Measurements from ENCODE around the gene ZNF211. TPM values are rescaled to one million over a fixed set of nuclear protein-coding genes. Genes with fewer than 3 reads are reported as not detected.

Gene ZNF211
- total and polyA plus RNA-seq, 2 experiments from 2014 or later = 11.9 to 17.2 TPM

DNA sequence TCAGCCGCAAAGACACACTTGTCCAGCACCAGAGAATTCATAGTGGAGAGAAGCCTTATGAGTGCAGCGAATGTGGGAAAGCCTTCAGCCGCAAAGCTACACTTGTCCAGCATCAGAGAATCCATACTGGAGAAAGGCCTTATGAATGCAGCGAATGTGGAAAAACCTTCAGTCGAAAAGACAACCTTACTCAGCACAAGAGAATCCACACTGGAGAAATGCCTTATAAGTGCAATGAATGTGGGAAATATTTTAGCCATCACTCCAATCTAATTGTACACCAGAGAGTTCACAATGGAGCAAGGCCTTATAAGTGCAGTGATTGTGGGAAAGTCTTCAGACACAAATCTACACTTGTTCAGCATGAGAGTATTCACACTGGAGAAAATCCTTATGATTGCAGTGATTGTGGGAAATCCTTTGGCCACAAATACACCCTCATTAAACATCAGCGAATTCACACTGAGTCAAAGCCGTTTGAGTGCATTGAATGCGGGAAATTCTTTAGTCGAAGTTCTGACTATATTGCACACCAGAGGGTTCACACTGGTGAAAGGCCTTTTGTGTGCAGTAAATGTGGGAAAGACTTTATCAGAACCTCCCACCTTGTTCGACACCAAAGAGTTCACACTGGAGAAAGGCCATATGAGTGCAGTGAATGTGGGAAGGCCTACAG is 12.2 kb upstream of the ZNF211 start:
- 100% methylated on average over 10 of the region's 10 CpGs for WGBS (ENCODE audit: low lambda C conversion rate, missing lambda C conversion rate)

DNA sequence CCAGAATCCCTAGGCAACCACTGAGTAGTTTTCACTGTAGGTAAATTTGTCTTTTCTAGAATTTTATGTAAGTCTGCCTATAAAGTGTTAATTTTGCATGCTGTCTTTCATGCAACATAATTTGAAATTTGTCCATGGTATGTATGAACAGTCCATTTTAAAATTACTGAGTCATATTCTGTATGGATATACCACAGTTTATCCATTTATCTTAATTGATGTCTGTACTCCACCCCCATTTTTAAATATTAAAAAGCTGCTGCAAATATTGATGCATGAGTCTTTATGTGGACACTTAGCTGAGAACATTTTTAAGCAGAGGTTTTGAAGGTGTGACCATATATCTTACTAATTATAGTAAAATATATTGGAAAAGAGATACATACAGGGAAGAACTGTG is 9.9 kb upstream of the ZNF211 start:
- H3K79me2 ChIP-seq = peaks cover 53% of the 10 kb centered on the region
- H3K36me3 ChIP-seq (replicated peaks; ENCODE audit: insufficient read depth, low read depth) = peaks cover 41% of the 10 kb centered on the region
- peaks cover 70% of the 10 kb centered on the region for H3K9me3 ChIP-seq (ENCODE audit: low read depth)

More for the DNA sequence above, 12.2 kb upstream of the ZNF211 start:
- Histone ChIP-seq H3K9me3 (ENCODE audit: low read depth) (peaks cover 86% of the 10 kb centered on the region), H3K4me1 (ENCODE audit: insufficient read depth) (no peaks in the 10 kb centered on the region), H2AFZ (no peak overlapping the region), H3K4me3 (no peak overlapping the region), H4K20me1 (ENCODE audit: insufficient read depth, poor library complexity, severe bottlenecking) (no peaks in the 10 kb centered on the region), H3K27me3 (no peaks in the 10 kb centered on the region), H3K27ac (no peak overlapping the region), H3K9me2 (replicated peaks; ENCODE audit: insufficient read depth) (no peaks in the 10 kb centered on the region), H3K4me2 (no peak overlapping the region), H3K79me2 (peaks cover 76% of the 10 kb centered on the region), H3K36me3 (replicated peaks; ENCODE audit: insufficient read depth, low read depth) (peaks cover 54% of the 10 kb centered on the region)
- no peak for DNase-seq (ENCODE audit: low spot score)
- no peak for TF ChIP-seq EZH2phosphoT487 (IDR thresholded peaks at IDR 0.05; ENCODE audit: low read depth, severe bottlenecking, unreplicated experiment)
- no peak for TF ChIP-seq EZH2 (IDR thresholded peaks at IDR 0.05; ENCODE audit: borderline replicate concordance)
- TF ChIP-seq, protein P1, sequence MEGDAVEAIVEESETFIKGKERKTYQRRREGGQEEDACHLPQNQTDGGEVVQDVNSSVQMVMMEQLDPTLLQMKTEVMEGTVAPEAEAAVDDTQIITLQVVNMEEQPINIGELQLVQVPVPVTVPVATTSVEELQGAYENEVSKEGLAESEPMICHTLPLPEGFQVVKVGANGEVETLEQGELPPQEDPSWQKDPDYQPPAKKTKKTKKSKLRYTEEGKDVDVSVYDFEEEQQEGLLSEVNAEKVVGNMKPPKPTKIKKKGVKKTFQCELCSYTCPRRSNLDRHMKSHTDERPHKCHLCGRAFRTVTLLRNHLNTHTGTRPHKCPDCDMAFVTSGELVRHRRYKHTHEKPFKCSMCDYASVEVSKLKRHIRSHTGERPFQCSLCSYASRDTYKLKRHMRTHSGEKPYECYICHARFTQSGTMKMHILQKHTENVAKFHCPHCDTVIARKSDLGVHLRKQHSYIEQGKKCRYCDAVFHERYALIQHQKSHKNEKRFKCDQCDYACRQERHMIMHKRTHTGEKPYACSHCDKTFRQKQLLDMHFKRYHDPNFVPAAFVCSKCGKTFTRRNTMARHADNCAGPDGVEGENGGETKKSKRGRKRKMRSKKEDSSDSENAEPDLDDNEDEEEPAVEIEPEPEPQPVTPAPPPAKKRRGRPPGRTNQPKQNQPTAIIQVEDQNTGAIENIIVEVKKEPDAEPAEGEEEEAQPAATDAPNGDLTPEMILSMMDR (IDR thresholded peaks at IDR 0.05; ENCODE audit: poor library complexity) = no peak

DNA sequence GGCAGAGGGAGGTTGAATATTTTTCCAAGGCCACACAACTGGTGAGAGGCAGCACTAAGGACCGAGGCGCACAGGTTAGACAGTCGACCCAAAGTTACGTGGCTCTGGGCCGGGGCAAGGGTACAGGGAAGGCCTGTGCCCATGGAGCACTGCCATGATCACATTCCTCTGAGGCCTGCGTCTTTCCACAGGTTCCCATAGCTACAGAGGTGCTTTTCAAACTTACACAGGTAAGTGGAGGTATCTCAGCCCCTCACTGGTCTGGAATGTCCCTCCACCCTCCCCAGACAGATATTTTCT is 814 bp downstream of the ZNF211 start:
- DNase-seq (ENCODE audit: low spot score) = no peak
- peaks cover 16% of the 10 kb centered on the region for H3K36me3 ChIP-seq (replicated peaks; ENCODE audit: insufficient read depth, low read depth)
- peak overlapping the region; percentile 88 for H3K4me3 ChIP-seq

More for the DNA sequence above, 9.9 kb upstream of the ZNF211 start:
- H3K4me1 ChIP-seq (ENCODE audit: insufficient read depth) = no peaks in the 10 kb centered on the region
- H3K27me3 ChIP-seq = no peaks in the 10 kb centered on the region
- H3K27ac ChIP-seq = no peak overlapping the region
- H3K9me2 ChIP-seq (replicated peaks; ENCODE audit: insufficient read depth) = no peaks in the 10 kb centered on the region
- TF ChIP-seq EZH2phosphoT487 (IDR thresholded peaks at IDR 0.05; ENCODE audit: low read depth, severe bottlenecking, unreplicated experiment) (no peak), EZH2 (IDR thresholded peaks at IDR 0.05; ENCODE audit: borderline replicate concordance) (no peak)
- TF ChIP-seq, protein P1 (IDR thresholded peaks at IDR 0.05; ENCODE audit: poor library complexity) = no peak
- no peak overlapping the region for H3K4me2 ChIP-seq
- no peak for DNase-seq (ENCODE audit: low spot score)
- no peak overlapping the region for H3K4me3 ChIP-seq
- no peaks in the 10 kb centered on the region for H4K20me1 ChIP-seq (ENCODE audit: insufficient read depth, poor library complexity, severe bottlenecking)
- H2AFZ ChIP-seq = no peak overlapping the region

More for the DNA sequence above, 814 bp downstream of the ZNF211 start:
- Histone ChIP-seq H4K20me1 (ENCODE audit: insufficient read depth, poor library complexity, severe bottlenecking) (no peaks in the 10 kb centered on the region), H3K27ac (peak overlapping the region; percentile 81), H3K9me2 (replicated peaks; ENCODE audit: insufficient read depth) (no peaks in the 10 kb centered on the region), H3K79me2 (peaks cover 49% of the 10 kb centered on the region), H3K27me3 (no peaks in the 10 kb centered on the region), H2AFZ (peak overlapping the region; percentile 94), H3K4me1 (ENCODE audit: insufficient read depth) (peaks cover 9% of the 10 kb centered on the region), H3K4me2 (peak overlapping the region; percentile 93), H3K9me3 (ENCODE audit: low read depth) (peaks cover 21% of the 10 kb centered on the region)
- 56% methylated on average over 6 of the region's 6 CpGs for WGBS (ENCODE audit: low lambda C conversion rate, missing lambda C conversion rate)
- TF ChIP-seq EZH2 (IDR thresholded peaks at IDR 0.05; ENCODE audit: borderline replicate concordance) (no peak), EZH2phosphoT487 (IDR thresholded peaks at IDR 0.05; ENCODE audit: low read depth, severe bottlenecking, unreplicated experiment) (no peak)
- TF ChIP-seq, protein P1 (IDR thresholded peaks at IDR 0.05; ENCODE audit: poor library complexity) = no peak
